HG02610 (cell line): ENCODE results near the gene PLEKHA7.

ENCODE experiments used
- ATAC-seq: cut with Tn5 transposase; IDR thresholded peaks from one replicate; pipeline ENCODE4 v1.9.1; 2021; ENCODE audit warnings: mild to moderate bottlenecking, moderate library complexity; ENCODE audit not compliant: unreplicated experiment

Gene PLEKHA7

GRCh38 chr11:16846305-16846704, 167.9 kb downstream of the PLEKHA7 start:
- no peak for ATAC-seq

GRCh38 chr11:16844268-16844771, 169.9 kb downstream of the PLEKHA7 start:
- ATAC-seq, result no peak

- no peak for ATAC-seq
Observed at GRCh38 chr11:16843294-16843693, 170.9 kb downstream of the PLEKHA7 start.

- no peak for ATAC-seq
Observed at GRCh38 chr11:16841984-16842383, 172.2 kb downstream of the PLEKHA7 start.

GRCh38 chr11:16841481-16841880, 172.7 kb downstream of the PLEKHA7 start:
- no peak for ATAC-seq

GRCh38 chr11:16840951-16841350, 173.3 kb downstream of the PLEKHA7 start:
- ATAC-seq, result no peak

GRCh38 chr11:16839821-16840220, 174.4 kb downstream of the PLEKHA7 start:
- no peak for ATAC-seq

- no peak for ATAC-seq
Observed at GRCh38 chr11:16834384-16834783, 179.8 kb downstream of the PLEKHA7 start.

GRCh38 chr11:16833026-16833425, 181.2 kb downstream of the PLEKHA7 start:
- ATAC-seq, result no peak

- ATAC-seq, result no peak
Observed at GRCh38 chr11:16832193-16832539, 182.0 kb downstream of the PLEKHA7 start.

GRCh38 chr11:16831316-16832192, 182.7 kb downstream of the PLEKHA7 start:
- no peak for ATAC-seq

GRCh38 chr11:16827139-16827538, 187.1 kb downstream of the PLEKHA7 start:
- no peak for ATAC-seq

GRCh38 chr11:16825968-16826367, 188.2 kb downstream of the PLEKHA7 start:
- no peak for ATAC-seq

- no peak for ATAC-seq
Observed at GRCh38 chr11:16825101-16825500, 189.1 kb downstream of the PLEKHA7 start.

GRCh38 chr11:16820324-16821092, 193.7 kb downstream of the PLEKHA7 start:
- peak; percentile 86 for ATAC-seq

- ATAC-seq, result no peak
Observed at GRCh38 chr11:16818284-16818683, 195.9 kb downstream of the PLEKHA7 start.

GRCh38 chr11:16817351-16817750, 196.9 kb downstream of the PLEKHA7 start:
- ATAC-seq, result no peak

- no peak for ATAC-seq
Observed at GRCh38 chr11:16816358-16817270, 197.6 kb downstream of the PLEKHA7 start.

- ATAC-seq, result no peak
Observed at GRCh38 chr11:16815047-16815767, 199.0 kb downstream of the PLEKHA7 start.

- ATAC-seq, result no peak
Observed at GRCh38 chr11:16814410-16815046, 199.7 kb downstream of the PLEKHA7 start.
